Activated T-cell treated with anti-CD3 and anti-CD28 coated beads, Interleukin-2, amount 50 U/mL, for 72 hours (primary cell): Measurements from ENCODE around the gene GOLGA6A. TPM values are rescaled to one million over a fixed set of nuclear protein-coding genes. Genes with fewer than 3 reads are reported as not detected.
A peak's percentile ranks its signal among the peaks of the same experiment; 100 is the strongest.
"Not testable (repeated sequence)": the region's sequence is repeated elsewhere in the genome, so short reads cannot be mapped to it uniquely, and the experiment has no call there.

ENCODE experiments used
- ATAC-seq, 2 donors: fragments of 150-1000 bp; cut with Tn5 transposase; replicated peaks in 1 of 2; 2 replicates each; pipeline ENCODE4 v1.10.0; 2021; ENCODE audit warnings: moderate library complexity in 2 of 2, mild to moderate bottlenecking in 1 of 2
- DNase-seq, 2 donors: peaks; one replicate each; pipeline ENCODE4 v3.0.0; 2021 to 2022; ENCODE audit warnings: mixed read lengths in 1 of 2
- H3K27ac Mint-ChIP-seq: one replicate; pipeline ENCODE4 v1.8.0; 2022; ENCODE audit warnings: mild to moderate bottlenecking, moderate library complexity, mixed read lengths
- H3K27me3 Mint-ChIP-seq: one replicate; pipeline ENCODE4 v1.8.0; 2022; ENCODE audit warnings: low read depth, mixed read lengths
- H3K36me3 Mint-ChIP-seq, 2 donors: one replicate each; pipeline ENCODE4 v1.8.0; 2022; ENCODE audit warnings: mixed read lengths in 2 of 2, mild to moderate bottlenecking in 1 of 2; ENCODE audit not compliant: insufficient read depth in 2 of 2
- H3K4me1 Mint-ChIP-seq: one replicate; pipeline ENCODE4 v1.8.0; 2022; ENCODE audit warnings: low read depth, mixed read lengths
- H3K4me3 Mint-ChIP-seq, 2 donors: one replicate each; pipeline ENCODE4 v1.8.0; 2022; ENCODE audit warnings: mild to moderate bottlenecking in 2 of 2, mixed read lengths in 2 of 2, moderate library complexity in 2 of 2
- H3K9me3 Mint-ChIP-seq, 2 donors: one replicate each; pipeline ENCODE4 v1.8.0; 2022; ENCODE audit warnings: mixed read lengths in 2 of 2
- total RNA-seq, 2 donors: library from RNA; stranded (reverse); gene quantifications; one replicate each; pipeline ENCODE4 v1.2.3, GENCODE V29; 2022

The GOLGA6A gene
- total RNA-seq, 2 donors from 2014 or later: 0.46 to 0.53 TPM

GRCh38 chr15:74123658-74124057 lies 41.3 kb upstream of the GOLGA6A start:
- no peak for DNase-seq
- Mint-ChIP-seq H3K27ac (no peak overlapping the region), H3K9me3 (no peaks in the 10 kb centered on the region), H3K36me3 (no peaks in the 10 kb centered on the region), H3K4me1 (peaks cover 15% of the 10 kb centered on the region), H3K27me3 (peaks cover 66% of the 10 kb centered on the region), H3K4me3 (no peak overlapping the region)
- ATAC-seq: no peak

GRCh38 chr15:74123131-74123429 lies 40.7 kb upstream of the GOLGA6A start:
- no peak for ATAC-seq

DNA sequence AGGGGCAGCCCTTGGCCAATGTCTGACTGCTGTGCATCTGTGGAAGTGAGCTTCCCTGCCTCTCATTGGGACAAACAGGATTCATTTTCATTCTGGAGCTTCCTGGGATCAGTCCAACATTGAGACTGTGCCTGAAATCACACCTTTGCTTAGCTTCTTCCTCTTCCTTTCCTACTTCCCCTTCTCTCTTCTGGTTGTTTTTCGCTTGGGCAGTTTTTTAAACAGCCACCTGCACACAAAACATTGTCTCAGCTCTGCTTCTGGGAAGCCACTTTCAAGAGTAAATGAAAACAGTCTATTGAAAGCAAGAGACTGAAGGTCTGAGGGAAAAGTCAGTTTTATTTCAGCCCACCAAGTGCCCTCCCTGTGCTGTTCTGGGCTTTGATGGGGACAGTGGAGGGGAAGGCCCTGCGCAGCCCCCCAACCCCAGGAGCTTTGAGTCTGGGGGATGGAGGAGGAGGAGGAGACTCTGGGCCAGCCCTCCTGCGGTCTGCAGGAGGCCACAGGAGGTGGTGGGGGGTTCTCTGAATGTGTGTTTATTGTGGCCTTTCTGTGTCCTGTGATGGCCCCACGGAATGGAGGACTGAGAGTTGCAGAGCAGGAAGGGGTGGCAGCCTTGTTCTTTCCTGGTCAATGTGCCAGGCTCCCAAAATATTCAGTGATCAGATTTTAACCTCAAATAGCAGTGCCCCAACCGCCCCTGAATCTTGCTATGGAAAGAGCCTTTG lies 40.2 kb upstream of the GOLGA6A start:
- ATAC-seq (no peak), DNase-seq (no peak)
- Mint-ChIP-seq H3K9me3 (no peaks in the 10 kb centered on the region), H3K4me1 (peaks cover 4% of the 10 kb centered on the region), H3K27ac (no peak overlapping the region), H3K27me3 (peaks cover 61% of the 10 kb centered on the region), H3K4me3 (no peak overlapping the region), H3K36me3 (no peaks in the 10 kb centered on the region)

More at GRCh38 chr15:74123131-74123429, 40.7 kb upstream of the GOLGA6A start:
- Mint-ChIP-seq H3K4me1 (peaks cover 9% of the 10 kb centered on the region), H3K4me3 (no peak overlapping the region), H3K27me3 (peaks cover 61% of the 10 kb centered on the region), H3K36me3 (no peaks in the 10 kb centered on the region), H3K9me3 (no peaks in the 10 kb centered on the region), H3K27ac (no peak overlapping the region)
- no peak for DNase-seq

DNA sequence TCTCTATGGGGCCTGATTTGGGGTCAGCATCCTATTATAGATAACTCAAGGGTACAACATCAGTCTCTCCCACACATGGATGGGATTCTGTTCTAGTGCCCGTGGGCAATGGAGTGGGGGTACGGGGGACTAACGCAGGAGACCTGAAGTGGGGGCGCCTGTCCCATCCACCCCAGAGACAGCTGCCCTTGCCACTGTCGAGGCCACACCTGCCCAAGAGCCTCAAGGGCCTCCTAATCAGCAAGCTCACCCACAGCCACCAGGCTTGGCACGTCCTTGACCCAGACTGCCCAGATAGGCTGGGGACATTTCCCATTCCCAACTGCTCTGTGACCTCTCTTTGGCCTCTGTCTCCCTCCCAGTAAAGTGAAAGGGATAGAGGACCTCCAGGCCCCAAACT lies 39.5 kb upstream of the GOLGA6A start:
- Mint-ChIP-seq H3K36me3 (no peaks in the 10 kb centered on the region), H3K4me3 (no peak overlapping the region), H3K27me3 (peaks cover 55% of the 10 kb centered on the region), H3K9me3 (no peaks in the 10 kb centered on the region), H3K27ac (no peak overlapping the region), H3K4me1 (no peaks in the 10 kb centered on the region)
- no peak for DNase-seq
- no peak for ATAC-seq

- DNase-seq (no peak), ATAC-seq (no peak)
- H3K27ac Mint-ChIP-seq: no peak overlapping the region
- H3K4me1 Mint-ChIP-seq: no peaks in the 10 kb centered on the region
- no peaks in the 10 kb centered on the region for H3K36me3 Mint-ChIP-seq
- H3K9me3 Mint-ChIP-seq: no peaks in the 10 kb centered on the region
- H3K4me3 Mint-ChIP-seq: no peak overlapping the region
- H3K27me3 Mint-ChIP-seq: peaks cover 52% of the 10 kb centered on the region
Measured at GRCh38 chr15:74121039-74121438, 38.7 kb upstream of the GOLGA6A start.

- no peak for ATAC-seq
- Mint-ChIP-seq H3K27ac (no peak overlapping the region), H3K4me3 (no peak overlapping the region)
Measured at GRCh38 chr15:74120426-74120825, 38.1 kb upstream of the GOLGA6A start.

DNA sequence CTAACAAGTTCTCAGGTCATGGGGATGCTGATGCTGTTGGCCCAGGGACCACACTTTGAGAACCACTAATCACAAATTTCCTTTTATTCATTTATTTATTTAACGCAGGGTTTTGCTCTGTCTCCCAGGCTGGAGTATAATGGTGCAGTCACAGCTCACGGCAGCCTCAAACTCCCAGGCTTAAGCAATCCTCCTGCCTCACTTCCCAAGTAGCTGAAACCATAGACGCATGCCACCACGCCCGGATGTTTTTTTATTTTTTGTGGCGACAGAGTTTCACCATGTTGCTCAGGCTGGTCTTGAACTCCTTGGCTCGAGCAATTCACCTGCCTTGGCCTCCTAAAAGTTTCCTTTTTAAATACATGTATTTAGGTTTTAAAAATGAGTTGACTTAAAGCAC lies 27.4 kb upstream of the GOLGA6A start:
- Mint-ChIP-seq H3K4me1 (no peaks in the 10 kb centered on the region), H3K36me3 (no peaks in the 10 kb centered on the region), H3K4me3 (no peak overlapping the region), H3K9me3 (no peaks in the 10 kb centered on the region), H3K27me3 (no peaks in the 10 kb centered on the region), H3K27ac (no peak overlapping the region)
- ATAC-seq (no peak), DNase-seq (no peak)

More at GRCh38 chr15:74120426-74120825, 38.1 kb upstream of the GOLGA6A start:
- no peak for DNase-seq
- no peaks in the 10 kb centered on the region for H3K36me3 Mint-ChIP-seq
- H3K4me1 Mint-ChIP-seq: no peaks in the 10 kb centered on the region
- peaks cover 46% of the 10 kb centered on the region for H3K27me3 Mint-ChIP-seq
- no peaks in the 10 kb centered on the region for H3K9me3 Mint-ChIP-seq

DNA sequence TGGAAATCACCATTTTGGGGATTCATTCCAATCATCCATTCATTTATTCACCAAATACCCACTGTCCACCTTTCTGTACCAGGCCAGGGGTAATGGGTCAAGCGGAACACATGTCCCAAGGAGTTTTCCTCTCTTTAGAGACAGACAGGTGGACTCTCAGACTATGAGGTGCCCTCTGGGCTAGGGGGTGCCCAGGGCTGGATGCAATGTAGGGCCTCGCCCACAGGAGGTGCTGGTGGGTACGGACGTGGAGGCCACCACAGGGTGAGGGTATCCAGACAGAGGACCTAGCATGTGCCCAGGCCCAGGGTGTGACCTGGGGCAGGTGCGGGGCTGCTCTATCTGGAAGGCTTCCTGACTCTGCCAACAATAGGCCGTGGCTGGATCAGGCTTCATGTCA lies 26.3 kb upstream of the GOLGA6A start:
- not testable (repeated sequence) for H3K27me3 Mint-ChIP-seq, H3K4me3 Mint-ChIP-seq, H3K36me3 Mint-ChIP-seq, ATAC-seq, H3K4me1 Mint-ChIP-seq, H3K9me3 Mint-ChIP-seq, H3K27ac Mint-ChIP-seq
- peak; percentile 6 to 18 for DNase-seq

DNA sequence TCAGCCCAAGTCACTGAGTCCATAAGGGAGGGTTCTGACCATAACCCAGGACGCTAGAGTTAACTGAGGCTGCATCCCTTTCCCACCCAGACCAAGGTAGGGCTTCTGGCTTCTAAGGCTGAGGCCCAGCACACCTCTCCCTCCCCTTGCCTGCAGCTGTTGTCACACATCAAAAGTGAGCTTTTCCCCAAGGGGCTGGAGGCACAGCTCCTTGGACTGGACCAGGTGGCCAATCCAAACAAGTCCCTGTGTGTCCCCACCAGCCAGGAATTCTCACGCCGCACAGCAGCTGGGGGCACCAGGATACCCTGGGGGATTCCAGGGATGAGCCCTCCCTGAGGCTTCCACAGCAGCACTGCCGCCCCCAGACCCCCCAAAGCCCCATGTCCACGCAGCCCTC lies 25.8 kb upstream of the GOLGA6A start:
- Mint-ChIP-seq H3K9me3 (no peaks in the 10 kb centered on the region), H3K36me3 (no peaks in the 10 kb centered on the region), H3K4me3 (no peak overlapping the region), H3K27me3 (no peaks in the 10 kb centered on the region), H3K27ac (no peak overlapping the region), H3K4me1 (no peaks in the 10 kb centered on the region)
- ATAC-seq (no peak), DNase-seq (no peak)

DNA sequence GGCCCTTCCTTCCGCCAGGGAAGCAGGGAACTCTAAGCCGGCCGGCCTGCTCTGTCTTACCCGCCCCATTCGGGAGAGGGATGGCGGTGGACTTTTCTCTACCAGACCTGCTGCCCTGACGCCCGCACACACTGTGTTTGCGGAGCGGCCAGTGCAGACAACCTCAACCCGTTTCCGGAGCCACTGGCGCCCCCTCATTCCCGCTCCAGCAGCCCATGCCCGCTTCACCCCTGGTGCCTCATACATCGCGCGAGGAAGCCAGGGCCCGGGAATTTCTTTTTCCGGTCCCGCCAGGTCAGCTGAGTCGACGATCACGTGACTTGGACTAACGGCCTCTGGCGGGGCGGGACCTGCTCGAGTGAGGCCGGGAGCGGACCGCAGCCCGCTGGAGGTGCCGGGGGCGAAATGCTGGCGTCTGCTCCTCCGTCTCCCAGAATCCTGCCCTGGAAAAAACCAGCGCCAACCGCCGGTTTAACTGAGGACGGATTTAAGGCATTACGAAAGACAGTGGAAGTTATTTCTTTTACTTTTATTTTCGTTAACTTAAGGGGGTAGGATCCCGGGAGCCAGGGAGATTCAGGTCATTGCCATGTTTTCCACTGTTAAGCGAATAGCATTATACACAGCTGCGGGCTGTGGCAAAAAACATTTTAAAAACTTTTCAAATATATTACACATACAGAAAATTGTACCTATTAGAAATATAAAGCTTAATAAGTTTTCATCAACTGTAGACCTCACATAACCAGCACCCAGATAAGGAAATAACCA lies 17.8 kb upstream of the GOLGA6A start:
- H3K4me1 Mint-ChIP-seq, H3K36me3 Mint-ChIP-seq, H3K27me3 Mint-ChIP-seq, H3K9me3 Mint-ChIP-seq: not testable (repeated sequence)
- ATAC-seq: peak; percentile 89 to 93
- Mint-ChIP-seq H3K27ac (peak overlapping the region; percentile 89), H3K4me3 (peak overlapping the region; percentile 87 to 90)
- DNase-seq: peak; percentile 82 to 86

- H3K27ac Mint-ChIP-seq, H3K36me3 Mint-ChIP-seq, H3K9me3 Mint-ChIP-seq, ATAC-seq, DNase-seq, H3K4me3 Mint-ChIP-seq, H3K4me1 Mint-ChIP-seq, H3K27me3 Mint-ChIP-seq: not testable (repeated sequence)
Measured at GRCh38 chr15:74096753-74097474, 14.6 kb upstream of the GOLGA6A start.

DNA sequence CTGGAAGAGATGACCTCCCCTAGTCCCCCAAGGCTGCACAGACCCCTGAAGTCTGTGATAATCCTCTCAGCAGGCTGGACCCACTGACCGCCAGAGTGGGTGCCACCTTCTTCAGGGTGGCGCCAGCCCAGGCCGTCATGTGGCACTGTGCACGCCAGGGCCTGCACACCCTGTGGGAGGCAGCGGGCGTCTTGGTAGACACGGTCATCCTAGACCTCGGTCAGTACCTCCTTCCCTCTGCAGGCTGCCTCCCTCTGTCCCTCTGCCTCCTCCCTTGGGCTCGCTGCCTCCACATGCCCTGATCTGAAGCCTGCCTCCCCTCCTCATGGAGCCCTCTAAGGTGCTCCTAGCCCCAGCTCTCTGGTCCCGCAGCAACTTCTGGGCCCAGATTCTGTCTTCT lies 13.3 kb upstream of the GOLGA6A start:
- H3K4me1 Mint-ChIP-seq, H3K27me3 Mint-ChIP-seq, H3K27ac Mint-ChIP-seq, H3K4me3 Mint-ChIP-seq, ATAC-seq, H3K9me3 Mint-ChIP-seq, H3K36me3 Mint-ChIP-seq, DNase-seq: not testable (repeated sequence)

DNA sequence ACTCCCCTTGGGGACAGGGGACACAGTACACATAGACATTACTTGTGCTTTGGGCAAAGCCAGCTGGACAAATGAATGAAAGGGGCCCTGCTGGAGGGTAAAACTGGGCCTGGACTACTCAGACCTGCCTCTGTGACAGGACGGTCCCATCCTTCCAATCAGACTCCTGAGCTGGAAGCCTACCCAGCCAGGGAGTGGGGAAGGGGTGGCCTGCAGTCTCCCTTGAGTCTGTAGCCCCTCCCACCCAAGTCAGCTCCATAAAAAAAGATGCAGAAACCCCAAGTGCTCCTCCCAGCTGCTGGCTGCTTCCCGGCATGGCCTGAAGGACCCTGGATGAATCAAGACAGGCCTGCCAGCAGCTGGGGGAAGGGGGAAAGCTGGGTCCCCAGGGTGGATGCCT lies 12.2 kb upstream of the GOLGA6A start:
- not testable (repeated sequence) for ATAC-seq, H3K36me3 Mint-ChIP-seq, H3K27ac Mint-ChIP-seq, DNase-seq, H3K4me3 Mint-ChIP-seq, H3K4me1 Mint-ChIP-seq, H3K27me3 Mint-ChIP-seq, H3K9me3 Mint-ChIP-seq
